HCT116 (cell line): Measurements from ENCODE around the gene CES3.

Experiments used
- EZH2 ChIP-seq: fragments of 200-600 bp; sonication (generic); IDR thresholded peaks from 2 replicates; pipeline ENCODE4 v1.6.1; 2017; ENCODE audit warnings: antibody characterized with exemption, mixed run types
- TCF7L2 ChIP-seq: IDR thresholded peaks from 2 replicates; pipeline ENCODE4 v1.7.0; 2011; ENCODE audit warnings: borderline replicate concordance, inconsistent platforms; ENCODE audit not compliant: insufficient read depth, insufficient read length; ENCODE audit errors: extremely low read depth
- ZNF274 ChIP-seq: fragments of 200-500 bp; sonication (Bioruptor generic); IDR thresholded peaks from 2 replicates; pipeline ENCODE4 v1.6.1; 2014; ENCODE audit warnings: mild to moderate bottlenecking, low read depth, low read length, inconsistent platforms
- TF ChIP-seq, protein P1 (sequence below), 3 experiments: fragments of 200-600 bp in 1 of 3; sonication (generic) in 1 of 3; IDR thresholded peaks in 2 of 3; conservative IDR thresholded peaks in 1 of 3; 2 replicates each; pipeline ENCODE4 v1.5.1; 2012 to 2017; ENCODE audit warnings: low read depth in 2 of 3, low read length in 2 of 3, antibody characterized with exemption in 1 of 3, borderline replicate concordance in 1 of 3, control low read depth in 1 of 3, mild to moderate bottlenecking in 1 of 3, mixed read lengths in 1 of 3, mixed run types in 1 of 3, moderate library complexity in 1 of 3; ENCODE audit not compliant: insufficient read depth in 1 of 3

- TF ChIP-seq, protein P1, sequence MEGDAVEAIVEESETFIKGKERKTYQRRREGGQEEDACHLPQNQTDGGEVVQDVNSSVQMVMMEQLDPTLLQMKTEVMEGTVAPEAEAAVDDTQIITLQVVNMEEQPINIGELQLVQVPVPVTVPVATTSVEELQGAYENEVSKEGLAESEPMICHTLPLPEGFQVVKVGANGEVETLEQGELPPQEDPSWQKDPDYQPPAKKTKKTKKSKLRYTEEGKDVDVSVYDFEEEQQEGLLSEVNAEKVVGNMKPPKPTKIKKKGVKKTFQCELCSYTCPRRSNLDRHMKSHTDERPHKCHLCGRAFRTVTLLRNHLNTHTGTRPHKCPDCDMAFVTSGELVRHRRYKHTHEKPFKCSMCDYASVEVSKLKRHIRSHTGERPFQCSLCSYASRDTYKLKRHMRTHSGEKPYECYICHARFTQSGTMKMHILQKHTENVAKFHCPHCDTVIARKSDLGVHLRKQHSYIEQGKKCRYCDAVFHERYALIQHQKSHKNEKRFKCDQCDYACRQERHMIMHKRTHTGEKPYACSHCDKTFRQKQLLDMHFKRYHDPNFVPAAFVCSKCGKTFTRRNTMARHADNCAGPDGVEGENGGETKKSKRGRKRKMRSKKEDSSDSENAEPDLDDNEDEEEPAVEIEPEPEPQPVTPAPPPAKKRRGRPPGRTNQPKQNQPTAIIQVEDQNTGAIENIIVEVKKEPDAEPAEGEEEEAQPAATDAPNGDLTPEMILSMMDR (IDR thresholded peaks at IDR 0.05 in 2 of 3, conservative IDR thresholded peaks at IDR 0.05 in 1 of 3; ENCODE audit: borderline replicate concordance in 1 of 3, insufficient read depth in 1 of 3, low read depth in 2 of 3, low read length in 2 of 3): no peak
- no peak for TF ChIP-seq EZH2
- no peak for TF ChIP-seq TCF7L2
- no peak for TF ChIP-seq ZNF274
Observed at GRCh38 chr16:66943426-66944053, 17.5 kb upstream of the CES3 start.
